GM18511 (cell line): ENCODE measurements around the gene YIPF2.
"Not testable (repeated sequence)": the region's sequence is repeated elsewhere in the genome, so short reads cannot be mapped to it uniquely, and the experiment has no call there.

ENCODE experiments used
- ATAC-seq: cut with Tn5 transposase; IDR thresholded peaks from one replicate; pipeline ENCODE4 v1.9.1; 2021; ENCODE audit warnings: mild to moderate bottlenecking, moderate library complexity; ENCODE audit not compliant: unreplicated experiment

Gene YIPF2

DNA sequence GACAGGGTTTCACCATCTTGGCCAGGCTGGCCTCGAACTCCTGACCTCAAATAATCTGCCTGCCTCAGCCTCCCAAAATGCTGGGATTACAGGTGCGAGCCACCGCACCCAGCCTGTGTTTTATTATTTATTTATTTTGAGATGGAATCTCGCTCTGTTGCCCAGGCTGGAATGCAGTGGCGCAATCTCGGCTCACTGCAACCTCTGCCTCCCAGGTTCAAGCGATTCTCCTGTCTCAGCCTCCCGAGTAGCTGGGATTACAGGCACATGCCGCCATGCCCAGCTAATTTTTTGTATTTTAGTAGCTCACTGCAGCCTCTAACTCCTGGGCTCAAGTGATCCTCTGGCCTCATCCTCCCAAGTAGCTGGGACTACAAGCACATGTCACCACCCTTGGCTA lies 50.8 kb downstream of the YIPF2 start:
- ATAC-seq = not testable (repeated sequence)

DNA sequence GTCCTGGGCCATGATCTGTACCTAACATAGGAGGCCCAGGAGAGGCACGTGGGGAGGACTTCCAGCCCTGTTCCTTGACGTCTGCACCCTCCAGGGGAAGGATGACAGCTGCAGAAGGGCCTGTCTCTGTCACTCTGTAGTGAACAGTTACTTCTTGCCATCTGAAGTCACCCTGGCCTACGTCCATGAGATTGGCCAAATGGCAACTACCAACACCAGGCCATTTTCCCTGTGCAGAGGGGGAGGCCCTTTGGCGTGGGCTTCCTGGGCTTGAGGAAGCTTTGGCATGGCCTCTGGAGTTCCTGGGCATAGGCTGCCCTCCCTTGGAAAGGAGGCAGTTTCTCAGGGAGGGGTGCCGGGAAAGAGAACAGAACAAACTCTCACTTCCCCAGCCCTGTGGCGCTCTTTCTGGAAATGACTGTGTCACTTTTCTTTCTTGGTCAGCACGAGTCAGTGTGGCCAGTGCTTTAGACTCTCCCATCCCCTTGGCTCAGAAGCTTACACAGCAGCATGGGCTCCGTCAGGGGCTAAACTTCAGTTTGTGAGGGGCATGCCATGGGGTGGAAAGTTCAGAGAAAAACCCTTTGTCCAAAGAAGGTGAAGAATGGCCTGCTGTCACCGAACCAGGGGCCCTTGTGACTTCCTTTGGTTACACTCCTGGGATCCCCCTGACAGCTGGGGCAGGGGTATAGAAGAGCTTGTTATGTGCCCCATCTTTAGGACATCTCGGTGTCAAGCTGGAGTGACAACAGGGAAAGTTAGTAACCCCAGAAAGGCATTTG lies 51.8 kb downstream of the YIPF2 start:
- ATAC-seq = peak; percentile 54

DNA sequence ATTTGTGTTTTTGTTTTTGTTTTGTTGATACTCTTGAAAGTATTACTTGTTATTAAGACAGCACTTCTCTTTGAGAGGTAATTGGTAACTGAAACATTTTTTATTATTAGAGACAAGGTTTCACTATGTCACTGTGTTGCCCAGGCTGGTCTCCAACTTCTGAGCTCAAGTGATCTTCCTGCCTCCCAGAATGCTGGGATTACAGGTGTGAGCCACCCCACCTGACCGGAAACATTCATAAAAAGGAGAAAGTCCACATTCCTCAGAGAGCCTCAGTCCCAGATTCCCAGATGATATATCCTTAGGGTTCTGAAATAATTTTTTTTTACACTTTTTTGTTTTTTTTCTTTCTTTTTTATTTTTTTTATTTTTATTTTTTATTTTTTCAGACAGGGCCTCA lies 54.4 kb downstream of the YIPF2 start:
- no peak for ATAC-seq

DNA sequence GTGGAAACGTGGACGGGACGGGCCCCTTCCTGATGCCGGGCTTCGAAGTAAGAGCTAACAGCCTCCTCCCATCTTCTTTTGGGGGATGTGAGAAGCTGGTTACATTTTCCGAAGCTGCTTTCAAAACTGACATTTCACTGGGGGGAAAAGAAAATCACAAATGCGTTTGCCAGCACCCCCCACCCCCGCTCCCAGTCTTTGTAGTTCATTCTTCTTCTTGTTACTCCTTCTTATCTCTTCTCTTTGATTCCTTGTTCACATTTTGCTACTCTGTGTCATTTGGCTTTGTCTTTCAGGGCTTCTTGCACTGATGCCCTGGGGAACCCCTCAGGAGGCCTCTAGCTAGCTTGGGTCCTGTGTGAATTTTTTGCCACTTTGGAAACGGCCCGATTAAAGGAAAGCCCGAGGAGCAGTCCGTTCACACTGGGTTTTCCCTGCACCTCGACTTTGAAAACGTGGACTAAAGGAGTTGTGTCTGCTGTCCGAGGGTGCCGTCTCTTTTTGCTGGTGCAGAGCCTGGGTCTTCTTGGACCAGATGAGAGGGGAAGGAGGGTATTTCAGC lies 55.8 kb downstream of the YIPF2 start:
- no peak for ATAC-seq
